ENCODE measurements around the gene CPEB1.

The CPEB1 gene

GRCh38 chr15:82533801-82534200, 113.4 kb downstream of the CPEB1 start:
- Histone ChIP-seq H3K4me1 (ENCODE audit: control insufficient read depth, low read depth, low read length) (peaks cover 10% of the 10 kb centered on the region), H3K23ac (ENCODE audit: low read length) (no peak overlapping the region), H4K5ac (ENCODE audit: low read length) (no peak overlapping the region), H3K4me3 (ENCODE audit: low read length) (no peak overlapping the region), H3K4ac (ENCODE audit: low read depth, low read length) (no peak overlapping the region), H2AK5ac (ENCODE audit: low read length) (no peak overlapping the region), H3K36me3 (ENCODE audit: control insufficient read depth, insufficient read depth, low read length) (peaks cover 30% of the 10 kb centered on the region), H2BK120ac (ENCODE audit: low read depth, low read length) (no peak overlapping the region), H4K8ac (ENCODE audit: low read depth, low read length) (no peak overlapping the region), H3K18ac (ENCODE audit: low read length) (no peak overlapping the region), H2BK5ac (ENCODE audit: low read length) (no peak overlapping the region), H2BK15ac (replicated peaks; ENCODE audit: low read depth) (no peak overlapping the region), H3K79me1 (ENCODE audit: low read length) (peaks cover 21% of the 10 kb centered on the region), H3K56ac (ENCODE audit: low read length) (no peak overlapping the region), H3K9ac (ENCODE audit: low read length) (no peak overlapping the region), H3K79me2 (ENCODE audit: control insufficient read depth, insufficient read depth, low read length) (peaks cover 21% of the 10 kb centered on the region), H3K4me2 (ENCODE audit: low read length) (no peak overlapping the region), H3K27ac (ENCODE audit: low read depth, low read length) (no peak overlapping the region), H3K27me3 (ENCODE audit: insufficient read depth, low read length, poor library complexity) (no peaks in the 10 kb centered on the region)
- WGBS (ENCODE audit: extremely low coverage, insufficient coverage, low lambda C conversion rate), result no CpG with 5 or more reads among the region's 3 CpGs
- no peak for DNase-seq

GRCh38 chr15:82532991-82533481, 114.1 kb downstream of the CPEB1 start:
- Histone ChIP-seq H3K79me1 (ENCODE audit: low read length) (peaks cover 16% of the 10 kb centered on the region), H3K27me3 (ENCODE audit: insufficient read depth, low read length, poor library complexity) (no peaks in the 10 kb centered on the region), H3K4me3 (ENCODE audit: low read length) (no peak overlapping the region), H2BK15ac (replicated peaks; ENCODE audit: low read depth) (no peak overlapping the region), H3K36me3 (ENCODE audit: control insufficient read depth, insufficient read depth, low read length) (peaks cover 22% of the 10 kb centered on the region), H3K18ac (ENCODE audit: low read length) (no peak overlapping the region), H4K5ac (ENCODE audit: low read length) (no peak overlapping the region), H2BK120ac (ENCODE audit: low read depth, low read length) (no peak overlapping the region), H3K9ac (ENCODE audit: low read length) (no peak overlapping the region), H4K8ac (ENCODE audit: low read depth, low read length) (no peak overlapping the region), H3K4me1 (ENCODE audit: control insufficient read depth, low read depth, low read length) (peaks cover 3% of the 10 kb centered on the region), H2AK5ac (ENCODE audit: low read length) (no peak overlapping the region), H3K56ac (ENCODE audit: low read length) (no peak overlapping the region), H2BK5ac (ENCODE audit: low read length) (no peak overlapping the region), H3K4me2 (ENCODE audit: low read length) (no peak overlapping the region), H3K79me2 (ENCODE audit: control insufficient read depth, insufficient read depth, low read length) (peaks cover 14% of the 10 kb centered on the region), H3K27ac (ENCODE audit: low read depth, low read length) (no peak overlapping the region), H3K23ac (ENCODE audit: low read length) (no peak overlapping the region), H3K4ac (ENCODE audit: low read depth, low read length) (no peak overlapping the region)
- no CpG with 5 or more reads among the region's 15 CpGs for WGBS (ENCODE audit: extremely low coverage, insufficient coverage, low lambda C conversion rate)
- no peak for DNase-seq

GRCh38 chr15:82532383-82532990, 114.7 kb downstream of the CPEB1 start:
- no peak overlapping the region for H3K4me2 ChIP-seq (ENCODE audit: low read length)
- no peak overlapping the region for H3K4me3 ChIP-seq (ENCODE audit: low read length)
- H4K5ac ChIP-seq (ENCODE audit: low read length), result no peak overlapping the region
- no peaks in the 10 kb centered on the region for H3K27me3 ChIP-seq (ENCODE audit: insufficient read depth, low read length, poor library complexity)
- H3K23ac ChIP-seq (ENCODE audit: low read length), result no peak overlapping the region
- H3K4ac ChIP-seq (ENCODE audit: low read depth, low read length), result no peak overlapping the region
- H3K27ac ChIP-seq (ENCODE audit: low read depth, low read length), result no peak overlapping the region
- H2AK5ac ChIP-seq (ENCODE audit: low read length), result no peak overlapping the region
- peaks cover 10% of the 10 kb centered on the region for H3K79me1 ChIP-seq (ENCODE audit: low read length)
- no peak overlapping the region for H2BK15ac ChIP-seq (replicated peaks; ENCODE audit: low read depth)
- no peak overlapping the region for H2BK5ac ChIP-seq (ENCODE audit: low read length)
- no peak for DNase-seq
- H3K18ac ChIP-seq (ENCODE audit: low read length), result no peak overlapping the region
- H3K36me3 ChIP-seq (ENCODE audit: control insufficient read depth, insufficient read depth, low read length), result peaks cover 17% of the 10 kb centered on the region
- no peak overlapping the region for H3K9ac ChIP-seq (ENCODE audit: low read length)
- no peak overlapping the region for H4K8ac ChIP-seq (ENCODE audit: low read depth, low read length)
- no peaks in the 10 kb centered on the region for H3K4me1 ChIP-seq (ENCODE audit: control insufficient read depth, low read depth, low read length)
- H3K79me2 ChIP-seq (ENCODE audit: control insufficient read depth, insufficient read depth, low read length), result peaks cover 8% of the 10 kb centered on the region
- H3K56ac ChIP-seq (ENCODE audit: low read length), result no peak overlapping the region
- no peak overlapping the region for H2BK120ac ChIP-seq (ENCODE audit: low read depth, low read length)
- WGBS (ENCODE audit: extremely low coverage, insufficient coverage, low lambda C conversion rate), result no CpG with 5 or more reads among the region's 9 CpGs

- no CpG with 5 or more reads among the region's 11 CpGs for WGBS (ENCODE audit: extremely low coverage, insufficient coverage, low lambda C conversion rate)
These were observed 115.4 kb downstream of the CPEB1 start for GRCh38 chr15:82531496-82532382.

GRCh38 chr15:82530606-82531379, 116.4 kb downstream of the CPEB1 start:
- no peak overlapping the region for H3K4ac ChIP-seq (ENCODE audit: low read depth, low read length)
- DNase-seq, result peak; percentile 87
- H4K8ac ChIP-seq (ENCODE audit: low read depth, low read length), result no peak overlapping the region
- H4K5ac ChIP-seq (ENCODE audit: low read length), result no peak overlapping the region
- no peaks in the 10 kb centered on the region for H3K79me1 ChIP-seq (ENCODE audit: low read length)
- H3K27me3 ChIP-seq (ENCODE audit: insufficient read depth, low read length, poor library complexity), result no peaks in the 10 kb centered on the region
- WGBS (ENCODE audit: extremely low coverage, insufficient coverage, low lambda C conversion rate), result no CpG with 5 or more reads among the region's 10 CpGs
- H3K9ac ChIP-seq (ENCODE audit: low read length), result peak overlapping the region; percentile 26
- no peak overlapping the region for H3K27ac ChIP-seq (ENCODE audit: low read depth, low read length)
- peak overlapping the region; percentile 26 for H3K56ac ChIP-seq (ENCODE audit: low read length)
- peak overlapping the region; percentile 0 for H3K4me2 ChIP-seq (ENCODE audit: low read length)
- peaks cover 2% of the 10 kb centered on the region for H3K36me3 ChIP-seq (ENCODE audit: control insufficient read depth, insufficient read depth, low read length)
- no peak overlapping the region for H2BK15ac ChIP-seq (replicated peaks; ENCODE audit: low read depth)
- H2BK120ac ChIP-seq (ENCODE audit: low read depth, low read length), result no peak overlapping the region
- H3K23ac ChIP-seq (ENCODE audit: low read length), result no peak overlapping the region
- no peaks in the 10 kb centered on the region for H3K79me2 ChIP-seq (ENCODE audit: control insufficient read depth, insufficient read depth, low read length)
- H3K4me1 ChIP-seq (ENCODE audit: control insufficient read depth, low read depth, low read length), result no peaks in the 10 kb centered on the region
- H2AK5ac ChIP-seq (ENCODE audit: low read length), result no peak overlapping the region
- H3K18ac ChIP-seq (ENCODE audit: low read length), result no peak overlapping the region
- H3K4me3 ChIP-seq (ENCODE audit: low read length), result no peak overlapping the region
- H2BK5ac ChIP-seq (ENCODE audit: low read length), result no peak overlapping the region

More at GRCh38 chr15:82531496-82532382, 115.4 kb downstream of the CPEB1 start:
- H3K27ac ChIP-seq (ENCODE audit: low read depth, low read length), result no peak overlapping the region
- peaks cover 3% of the 10 kb centered on the region for H3K79me1 ChIP-seq (ENCODE audit: low read length)
- no peak overlapping the region for H2BK5ac ChIP-seq (ENCODE audit: low read length)
- H3K4me2 ChIP-seq (ENCODE audit: low read length), result no peak overlapping the region
- H3K4me1 ChIP-seq (ENCODE audit: control insufficient read depth, low read depth, low read length), result no peaks in the 10 kb centered on the region
- no peak overlapping the region for H3K18ac ChIP-seq (ENCODE audit: low read length)
- peaks cover under 1% of the 10 kb centered on the region for H3K79me2 ChIP-seq (ENCODE audit: control insufficient read depth, insufficient read depth, low read length)
- no peak overlapping the region for H4K5ac ChIP-seq (ENCODE audit: low read length)
- H3K4ac ChIP-seq (ENCODE audit: low read depth, low read length), result no peak overlapping the region
- H3K4me3 ChIP-seq (ENCODE audit: low read length), result no peak overlapping the region
- H2AK5ac ChIP-seq (ENCODE audit: low read length), result no peak overlapping the region
- no peak overlapping the region for H2BK120ac ChIP-seq (ENCODE audit: low read depth, low read length)
- H3K36me3 ChIP-seq (ENCODE audit: control insufficient read depth, insufficient read depth, low read length), result peaks cover 9% of the 10 kb centered on the region
- DNase-seq, result no peak
- no peak overlapping the region for H2BK15ac ChIP-seq (replicated peaks; ENCODE audit: low read depth)
- no peak overlapping the region for H3K56ac ChIP-seq (ENCODE audit: low read length)
- no peak overlapping the region for H3K23ac ChIP-seq (ENCODE audit: low read length)
- H3K9ac ChIP-seq (ENCODE audit: low read length), result no peak overlapping the region
- no peaks in the 10 kb centered on the region for H3K27me3 ChIP-seq (ENCODE audit: insufficient read depth, low read length, poor library complexity)
- H4K8ac ChIP-seq (ENCODE audit: low read depth, low read length), result no peak overlapping the region

Data from mesendoderm (in vitro differentiated cells).